WTC11 (cell line): ENCODE data around the gene DCP1A. TPM values are rescaled to one million over a fixed set of nuclear protein-coding genes. Genes with fewer than 3 reads are reported as not detected.
A peak's percentile ranks its signal among the peaks of the same experiment; 100 is the strongest.

Experiments used
- ATAC-seq: fragments of 200-7000 bp; cut with Tn5 transposase; 2 replicates; pipeline ENCODE4 v1.10.0; 2021; ENCODE audit warnings: mild to moderate bottlenecking, moderate library complexity
- CTCF ChIA-PET: fragments of 300-600 bp; sonication (Branson Sonifier 250); formaldehyde crosslinking; loops from one replicate; lab custom pipeline; 2021; ENCODE audit warnings: antibody characterized with exemption; lab: Charles Lee
- POLR2A ChIA-PET: fragments of 350-600 bp; sonication (Branson Sonifier 250); formaldehyde crosslinking; loops from one replicate; lab custom pipeline; 2021; ENCODE audit warnings: antibody characterized with exemption; lab: Charles Lee
- DNase-seq: peaks from one replicate; pipeline ENCODE4 v3.0.0; 2021; ENCODE audit warnings: low spot score
- H3K27ac Mint-ChIP-seq: 2 replicates; pipeline ENCODE4 v1.8.0; 2021; ENCODE audit warnings: mixed read lengths
- H3K27me3 Mint-ChIP-seq: 2 replicates; pipeline ENCODE4 v1.8.0; 2021; ENCODE audit warnings: low read depth, mild to moderate bottlenecking, moderate library complexity, mixed read lengths
- H3K36me3 Mint-ChIP-seq: 2 replicates; pipeline ENCODE4 v1.8.0; 2021; ENCODE audit warnings: mixed read lengths
- H3K4me1 Mint-ChIP-seq: 2 replicates; pipeline ENCODE4 v1.8.0; 2022; ENCODE audit warnings: mixed read lengths
- H3K4me3 Mint-ChIP-seq: 2 replicates; pipeline ENCODE4 v1.8.0; 2021; ENCODE audit warnings: mild to moderate bottlenecking, moderate library complexity, mixed read lengths
- H3K9me3 Mint-ChIP-seq: 2 replicates; pipeline ENCODE4 v1.8.0; 2021; ENCODE audit warnings: mixed read lengths
- ATF1 ChIP-seq: sonication (generic); formaldehyde crosslinking; IDR thresholded peaks from 2 replicates; pipeline ENCODE4 v1.8.1; 2023; ENCODE audit warnings: mild to moderate bottlenecking, moderate library complexity, missing genetic modification reagents
- ELF4 ChIP-seq: sonication (generic); formaldehyde crosslinking; IDR thresholded peaks from 2 replicates; pipeline ENCODE4 v1.8.1; 2022; ENCODE audit warnings: low read depth, mild to moderate bottlenecking, moderate library complexity, missing genetic modification reagents
- EMX1 ChIP-seq: fragments of 250-450 bp; sonication (Bioruptor Pico); IDR thresholded peaks from 2 replicates; pipeline ENCODE4 v1.8.0; 2021; ENCODE audit warnings: mild to moderate bottlenecking
- FOXJ3 ChIP-seq: sonication (generic); formaldehyde crosslinking; IDR thresholded peaks from 2 replicates; pipeline ENCODE4 v1.9.0; 2021; ENCODE audit warnings: missing genetic modification reagents, mild to moderate bottlenecking, borderline replicate concordance
- GABPB1 ChIP-seq: sonication (generic); formaldehyde crosslinking; IDR thresholded peaks from 2 replicates; pipeline ENCODE4 v1.8.1; 2023; ENCODE audit warnings: mild to moderate bottlenecking, missing genetic modification reagents
- GRHL2 ChIP-seq: fragments of 250-450 bp; sonication (Bioruptor Pico); IDR thresholded peaks from 2 replicates; pipeline ENCODE4 v1.8.0; 2022; ENCODE audit warnings: mild to moderate bottlenecking, moderate library complexity; ENCODE audit not compliant: insufficient replicate concordance, severe bottlenecking
- GTF2I ChIP-seq: fragments of 250-450 bp; sonication (Bioruptor Pico); conservative IDR thresholded peaks from 2 replicates; pipeline ENCODE4 v1.4.0; 2021; ENCODE audit warnings: mild to moderate bottlenecking
- HMGA2 ChIP-seq: fragments of 250-450 bp; sonication (Bioruptor Pico); IDR thresholded peaks from 2 replicates; pipeline ENCODE4 v1.4.0; 2021; ENCODE audit warnings: mild to moderate bottlenecking, moderate library complexity
- IRF2 ChIP-seq: sonication (generic); formaldehyde crosslinking; IDR thresholded peaks from 2 replicates; pipeline ENCODE4 v1.8.0; 2022; ENCODE audit warnings: low read depth, missing genetic modification reagents, borderline replicate concordance
- KAT7 ChIP-seq: sonication (generic); formaldehyde crosslinking; IDR thresholded peaks from 2 replicates; pipeline ENCODE4 v1.8.1; 2023; ENCODE audit warnings: missing genetic modification reagents, mild to moderate bottlenecking, borderline replicate concordance
- NR2C2 ChIP-seq: sonication (generic); formaldehyde crosslinking; IDR thresholded peaks from 2 replicates; pipeline ENCODE4 v1.8.0; 2022; ENCODE audit warnings: mild to moderate bottlenecking, missing genetic modification reagents
- OVOL2 ChIP-seq: fragments of 250-450 bp; sonication (Bioruptor Pico); IDR thresholded peaks from 2 replicates; pipeline ENCODE4 v1.9.0; 2021; ENCODE audit warnings: mild to moderate bottlenecking, borderline replicate concordance
- RORB ChIP-seq: fragments of 250-450 bp; sonication (Bioruptor Pico); IDR thresholded peaks from 2 replicates; pipeline ENCODE4 v1.9.0; 2021; ENCODE audit warnings: mild to moderate bottlenecking
- TEAD4 ChIP-seq: sonication (generic); formaldehyde crosslinking; IDR thresholded peaks from 2 replicates; pipeline ENCODE4 v1.8.0; 2022; ENCODE audit warnings: mild to moderate bottlenecking, missing genetic modification reagents
- ZNF416 ChIP-seq: fragments of 250-450 bp; sonication (Bioruptor Pico); IDR thresholded peaks from 2 replicates; pipeline ENCODE4 v1.9.0; 2021; ENCODE audit warnings: mild to moderate bottlenecking, inconsistent platforms
- ZNF423 ChIP-seq: fragments of 250-450 bp; sonication (Bioruptor Pico); IDR thresholded peaks from 2 replicates; pipeline ENCODE4 v2.1.2; 2022; ENCODE audit warnings: mild to moderate bottlenecking, moderate library complexity
- total RNA-seq: library from RNA; stranded (reverse); gene quantifications from 3 replicates; pipeline ENCODE4 v1.2.3, GENCODE V29; 2021
- TF ChIP-seq, protein P1 (sequence below): fragments of 250-450 bp; sonication (Bioruptor Pico); IDR thresholded peaks from 2 replicates; pipeline ENCODE4 v2.1.2; 2022; ENCODE audit warnings: mild to moderate bottlenecking, moderate library complexity
- TF ChIP-seq, protein P2 (sequence below): fragments of 250-450 bp; sonication (Bioruptor Pico); IDR thresholded peaks from 2 replicates; pipeline ENCODE4 v1.9.0; 2021; ENCODE audit warnings: moderate library complexity, mild to moderate bottlenecking, inconsistent platforms, borderline replicate concordance
- TF ChIP-seq, protein P3 (sequence below): fragments of 200-600 bp; IDR thresholded peaks from 2 replicates; pipeline ENCODE4 v1.8.0; 2022; ENCODE audit warnings: antibody characterized with exemption
- TF ChIP-seq, protein P4 (sequence below): sonication (generic); formaldehyde crosslinking; IDR thresholded peaks from 2 replicates; pipeline ENCODE4 v1.8.0; 2022; ENCODE audit warnings: mild to moderate bottlenecking, missing genetic modification reagents
- TF ChIP-seq, protein P5 (sequence below): sonication (generic); formaldehyde crosslinking; conservative IDR thresholded peaks from 2 replicates; pipeline ENCODE4 v1.8.1; 2023; ENCODE audit warnings: mild to moderate bottlenecking, low read depth, missing genetic modification reagents, moderate library complexity
- TF ChIP-seq, protein P6 (sequence below): fragments of 250-450 bp; sonication (Bioruptor Pico); IDR thresholded peaks from 2 replicates; pipeline ENCODE4 v1.9.0; 2021; ENCODE audit warnings: mild to moderate bottlenecking
- TF ChIP-seq, protein P7 (sequence below): sonication (generic); formaldehyde crosslinking; IDR thresholded peaks from 2 replicates; pipeline ENCODE4 v1.8.0; 2022; ENCODE audit warnings: mild to moderate bottlenecking, missing genetic modification reagents

DCP1A gene
- total RNA-seq, 1 experiment from 2014 or later: 19.1 TPM

DNA sequence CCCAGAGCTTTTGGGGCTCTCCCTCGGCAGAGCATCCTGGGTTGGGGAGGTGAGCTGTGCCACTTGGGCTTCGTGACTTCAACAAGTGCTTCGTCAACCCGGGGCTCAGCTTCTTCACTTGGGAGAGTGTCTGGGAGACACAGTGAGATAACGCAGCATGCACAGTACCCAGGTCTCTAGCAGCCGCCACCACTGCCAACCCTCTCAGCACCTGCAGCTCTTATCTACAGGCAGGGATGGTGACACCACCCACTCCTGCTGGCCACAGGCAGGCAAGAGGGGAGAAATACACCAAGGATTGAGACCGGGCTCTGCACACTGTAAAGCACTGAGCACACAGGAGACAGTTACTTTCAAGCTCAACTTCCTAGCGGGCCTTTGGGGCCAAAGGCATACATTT is 103.1 kb downstream of the DCP1A start:
- peaks cover 68% of the 10 kb centered on the region for H3K4me1 Mint-ChIP-seq
- no peaks in the 10 kb centered on the region for H3K27me3 Mint-ChIP-seq
- ATAC-seq: no peak; the same call in 1 of the 2 replicates
- peak overlapping the region; percentile 89 for H3K27ac Mint-ChIP-seq
- peaks cover 42% of the 10 kb centered on the region for H3K36me3 Mint-ChIP-seq
- H3K4me3 Mint-ChIP-seq: peak overlapping the region; percentile 0
- POLR2A ChIA-PET: interaction anchor here (0.9 to 1.3 kb wide), 2 partner anchors 8 to 11 kb away, joined by 3 to 4 read pairs; no protein-coding TSS in a partner anchor
- CTCF ChIA-PET: interaction anchor here (0.8 to 1.2 kb wide), 2 partner anchors 106 to 134 kb away, joined by 3 to 5 read pairs; no protein-coding TSS in a partner anchor
- no peak for TF ChIP-seq GABPB1
- TF ChIP-seq, protein P1, sequence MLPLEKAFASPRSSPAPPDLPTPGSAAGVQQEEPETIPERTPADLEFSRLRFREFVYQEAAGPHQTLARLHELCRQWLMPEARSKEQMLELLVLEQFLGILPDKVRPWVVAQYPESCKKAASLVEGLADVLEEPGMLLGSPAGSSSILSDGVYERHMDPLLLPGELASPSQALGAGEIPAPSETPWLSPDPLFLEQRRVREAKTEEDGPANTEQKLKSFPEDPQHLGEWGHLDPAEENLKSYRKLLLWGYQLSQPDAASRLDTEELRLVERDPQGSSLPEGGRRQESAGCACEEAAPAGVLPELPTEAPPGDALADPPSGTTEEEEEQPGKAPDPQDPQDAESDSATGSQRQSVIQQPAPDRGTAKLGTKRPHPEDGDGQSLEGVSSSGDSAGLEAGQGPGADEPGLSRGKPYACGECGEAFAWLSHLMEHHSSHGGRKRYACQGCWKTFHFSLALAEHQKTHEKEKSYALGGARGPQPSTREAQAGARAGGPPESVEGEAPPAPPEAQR (CRISPR knock-in tag): no peak
- no peak for TF ChIP-seq EMX1
- TF ChIP-seq OVOL2 (CRISPR knock-in tag): no peak
- no peak for TF ChIP-seq TEAD4 (CRISPR knock-in tag)
- TF ChIP-seq FOXJ3 (CRISPR knock-in tag): no peak
- TF ChIP-seq GTF2I (CRISPR knock-in tag): no peak
- TF ChIP-seq, protein P2, sequence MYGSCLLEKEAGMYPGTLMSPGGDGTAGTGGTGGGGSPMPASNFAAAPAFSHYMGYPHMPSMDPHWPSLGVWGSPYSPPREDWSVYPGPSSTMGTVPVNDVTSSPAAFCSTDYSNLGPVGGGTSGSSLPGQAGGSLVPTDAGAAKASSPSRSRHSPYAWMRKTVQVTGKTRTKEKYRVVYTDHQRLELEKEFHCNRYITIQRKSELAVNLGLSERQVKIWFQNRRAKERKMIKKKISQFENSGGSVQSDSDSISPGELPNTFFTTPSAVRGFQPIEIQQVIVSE (CRISPR knock-in tag): no peak
- TF ChIP-seq, protein P3, sequence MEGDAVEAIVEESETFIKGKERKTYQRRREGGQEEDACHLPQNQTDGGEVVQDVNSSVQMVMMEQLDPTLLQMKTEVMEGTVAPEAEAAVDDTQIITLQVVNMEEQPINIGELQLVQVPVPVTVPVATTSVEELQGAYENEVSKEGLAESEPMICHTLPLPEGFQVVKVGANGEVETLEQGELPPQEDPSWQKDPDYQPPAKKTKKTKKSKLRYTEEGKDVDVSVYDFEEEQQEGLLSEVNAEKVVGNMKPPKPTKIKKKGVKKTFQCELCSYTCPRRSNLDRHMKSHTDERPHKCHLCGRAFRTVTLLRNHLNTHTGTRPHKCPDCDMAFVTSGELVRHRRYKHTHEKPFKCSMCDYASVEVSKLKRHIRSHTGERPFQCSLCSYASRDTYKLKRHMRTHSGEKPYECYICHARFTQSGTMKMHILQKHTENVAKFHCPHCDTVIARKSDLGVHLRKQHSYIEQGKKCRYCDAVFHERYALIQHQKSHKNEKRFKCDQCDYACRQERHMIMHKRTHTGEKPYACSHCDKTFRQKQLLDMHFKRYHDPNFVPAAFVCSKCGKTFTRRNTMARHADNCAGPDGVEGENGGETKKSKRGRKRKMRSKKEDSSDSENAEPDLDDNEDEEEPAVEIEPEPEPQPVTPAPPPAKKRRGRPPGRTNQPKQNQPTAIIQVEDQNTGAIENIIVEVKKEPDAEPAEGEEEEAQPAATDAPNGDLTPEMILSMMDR: no peak
- TF ChIP-seq ZNF416 (CRISPR knock-in tag): no peak
- TF ChIP-seq, protein P4, sequence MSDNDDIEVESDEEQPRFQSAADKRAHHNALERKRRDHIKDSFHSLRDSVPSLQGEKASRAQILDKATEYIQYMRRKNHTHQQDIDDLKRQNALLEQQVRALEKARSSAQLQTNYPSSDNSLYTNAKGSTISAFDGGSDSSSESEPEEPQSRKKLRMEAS (CRISPR knock-in tag): no peak
- no peak for DNase-seq
- H3K9me3 Mint-ChIP-seq: no peaks in the 10 kb centered on the region

DNA sequence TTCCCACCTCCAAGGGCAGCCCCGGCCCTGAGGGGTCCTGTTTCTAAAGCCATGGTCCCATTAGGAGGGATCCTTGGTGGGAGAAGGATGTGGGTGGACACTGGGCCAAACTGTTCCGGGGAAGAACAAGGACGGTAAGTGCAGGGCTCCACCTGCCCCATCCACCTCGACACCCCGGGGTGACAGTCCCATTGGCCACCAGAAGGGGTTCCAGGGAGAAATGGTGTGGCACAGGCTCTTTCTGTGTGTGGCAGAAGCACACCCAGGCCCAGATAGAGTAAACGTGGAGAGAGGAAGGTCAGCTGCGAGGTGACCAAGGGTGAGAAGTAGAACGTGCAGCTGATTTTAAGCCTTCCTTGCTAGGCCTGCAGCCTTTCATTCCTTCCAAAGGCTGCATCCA is 103.6 kb downstream of the DCP1A start:
- H3K9me3 Mint-ChIP-seq: no peaks in the 10 kb centered on the region
- peaks cover 67% of the 10 kb centered on the region for H3K4me1 Mint-ChIP-seq
- H3K4me3 Mint-ChIP-seq: peak overlapping the region; percentile 0; the same call in 1 of the 2 replicates
- DNase-seq (no peak), ATAC-seq (peak; percentile 10)
- peak overlapping the region; percentile 89 for H3K27ac Mint-ChIP-seq
- H3K27me3 Mint-ChIP-seq: no peaks in the 10 kb centered on the region
- H3K36me3 Mint-ChIP-seq: peaks cover 46% of the 10 kb centered on the region
- ChIA-PET POLR2A (interaction anchor here (0.9 to 1.3 kb wide), 2 partner anchors 9 to 11 kb away, joined by 3 to 4 read pairs; no protein-coding TSS in a partner anchor), CTCF (interaction anchor here (0.9 to 1.5 kb wide), 6 partner anchors 8 to 134 kb away, joined by 3 to 5 read pairs (median 3); no protein-coding TSS in a partner anchor)
- TF ChIP-seq RORB (CRISPR knock-in tag) (no peak), GRHL2 (no peak), ELF4 (no peak), GABPB1 (no peak), ATF1 (CRISPR knock-in tag) (no peak), IRF2 (CRISPR knock-in tag) (no peak), HMGA2 (CRISPR knock-in tag) (no peak), KAT7 (no peak), ZNF423 (CRISPR knock-in tag) (no peak), NR2C2 (CRISPR knock-in tag) (no peak)
- TF ChIP-seq, protein P5, sequence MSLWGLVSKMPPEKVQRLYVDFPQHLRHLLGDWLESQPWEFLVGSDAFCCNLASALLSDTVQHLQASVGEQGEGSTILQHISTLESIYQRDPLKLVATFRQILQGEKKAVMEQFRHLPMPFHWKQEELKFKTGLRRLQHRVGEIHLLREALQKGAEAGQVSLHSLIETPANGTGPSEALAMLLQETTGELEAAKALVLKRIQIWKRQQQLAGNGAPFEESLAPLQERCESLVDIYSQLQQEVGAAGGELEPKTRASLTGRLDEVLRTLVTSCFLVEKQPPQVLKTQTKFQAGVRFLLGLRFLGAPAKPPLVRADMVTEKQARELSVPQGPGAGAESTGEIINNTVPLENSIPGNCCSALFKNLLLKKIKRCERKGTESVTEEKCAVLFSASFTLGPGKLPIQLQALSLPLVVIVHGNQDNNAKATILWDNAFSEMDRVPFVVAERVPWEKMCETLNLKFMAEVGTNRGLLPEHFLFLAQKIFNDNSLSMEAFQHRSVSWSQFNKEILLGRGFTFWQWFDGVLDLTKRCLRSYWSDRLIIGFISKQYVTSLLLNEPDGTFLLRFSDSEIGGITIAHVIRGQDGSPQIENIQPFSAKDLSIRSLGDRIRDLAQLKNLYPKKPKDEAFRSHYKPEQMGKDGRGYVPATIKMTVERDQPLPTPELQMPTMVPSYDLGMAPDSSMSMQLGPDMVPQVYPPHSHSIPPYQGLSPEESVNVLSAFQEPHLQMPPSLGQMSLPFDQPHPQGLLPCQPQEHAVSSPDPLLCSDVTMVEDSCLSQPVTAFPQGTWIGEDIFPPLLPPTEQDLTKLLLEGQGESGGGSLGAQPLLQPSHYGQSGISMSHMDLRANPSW (CRISPR knock-in tag): no peak
- TF ChIP-seq, protein P6, sequence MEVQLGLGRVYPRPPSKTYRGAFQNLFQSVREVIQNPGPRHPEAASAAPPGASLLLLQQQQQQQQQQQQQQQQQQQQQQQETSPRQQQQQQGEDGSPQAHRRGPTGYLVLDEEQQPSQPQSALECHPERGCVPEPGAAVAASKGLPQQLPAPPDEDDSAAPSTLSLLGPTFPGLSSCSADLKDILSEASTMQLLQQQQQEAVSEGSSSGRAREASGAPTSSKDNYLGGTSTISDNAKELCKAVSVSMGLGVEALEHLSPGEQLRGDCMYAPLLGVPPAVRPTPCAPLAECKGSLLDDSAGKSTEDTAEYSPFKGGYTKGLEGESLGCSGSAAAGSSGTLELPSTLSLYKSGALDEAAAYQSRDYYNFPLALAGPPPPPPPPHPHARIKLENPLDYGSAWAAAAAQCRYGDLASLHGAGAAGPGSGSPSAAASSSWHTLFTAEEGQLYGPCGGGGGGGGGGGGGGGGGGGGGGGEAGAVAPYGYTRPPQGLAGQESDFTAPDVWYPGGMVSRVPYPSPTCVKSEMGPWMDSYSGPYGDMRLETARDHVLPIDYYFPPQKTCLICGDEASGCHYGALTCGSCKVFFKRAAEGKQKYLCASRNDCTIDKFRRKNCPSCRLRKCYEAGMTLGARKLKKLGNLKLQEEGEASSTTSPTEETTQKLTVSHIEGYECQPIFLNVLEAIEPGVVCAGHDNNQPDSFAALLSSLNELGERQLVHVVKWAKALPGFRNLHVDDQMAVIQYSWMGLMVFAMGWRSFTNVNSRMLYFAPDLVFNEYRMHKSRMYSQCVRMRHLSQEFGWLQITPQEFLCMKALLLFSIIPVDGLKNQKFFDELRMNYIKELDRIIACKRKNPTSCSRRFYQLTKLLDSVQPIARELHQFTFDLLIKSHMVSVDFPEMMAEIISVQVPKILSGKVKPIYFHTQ (CRISPR knock-in tag): no peak
- TF ChIP-seq, protein P7, sequence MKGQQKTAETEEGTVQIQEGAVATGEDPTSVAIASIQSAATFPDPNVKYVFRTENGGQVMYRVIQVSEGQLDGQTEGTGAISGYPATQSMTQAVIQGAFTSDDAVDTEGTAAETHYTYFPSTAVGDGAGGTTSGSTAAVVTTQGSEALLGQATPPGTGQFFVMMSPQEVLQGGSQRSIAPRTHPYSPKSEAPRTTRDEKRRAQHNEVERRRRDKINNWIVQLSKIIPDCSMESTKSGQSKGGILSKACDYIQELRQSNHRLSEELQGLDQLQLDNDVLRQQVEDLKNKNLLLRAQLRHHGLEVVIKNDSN (CRISPR knock-in tag): no peak
- TF ChIP-seq, protein P1 (CRISPR knock-in tag): no peak
